GM18526 (cell line): Measurements from ENCODE around the gene ZNF580.

Source experiments
- POLR2A ChIP-seq: IDR thresholded peaks from 3 replicates; pipeline ENCODE4 v1.6.1; 2011; ENCODE audit not compliant: insufficient read length; ENCODE audit errors: extremely low read depth

ZNF580 gene

GRCh38 chr19:55690769-55691545 is 50.2 kb downstream of the ZNF580 start:
- no peak for TF ChIP-seq POLR2A

GRCh38 chr19:55691561-55692481 is 51.0 kb downstream of the ZNF580 start:
- TF ChIP-seq POLR2A, result no peak

- no peak for TF ChIP-seq POLR2A
Measured at GRCh38 chr19:55692681-55693081, 51.9 kb downstream of the ZNF580 start.
